Large intestine (tissue), 3 donors: ENCODE results near the gene CACNA2D4. TPM values are rescaled to one million over a fixed set of nuclear protein-coding genes. Genes with fewer than 3 reads are reported as not detected.

Experiments used
- DNase-seq, 2 donors: peaks; one replicate each; pipeline versions ENCODE4 v3.0.0 to v3.0.0-alpha.2; 2013
- H3K27ac ChIP-seq: one replicate; pipeline ENCODE4 v1.5.1; 2013; ENCODE audit warnings: low read length
- H3K27me3 ChIP-seq: 2 replicates; pipeline ENCODE4 v1.6.1; 2013; ENCODE audit warnings: low read length; ENCODE audit not compliant: control insufficient read depth, insufficient read depth
- H3K36me3 ChIP-seq: 2 replicates; pipeline ENCODE4 v1.6.1; 2013; ENCODE audit warnings: low read length; ENCODE audit not compliant: control insufficient read depth, insufficient read depth
- H3K4me1 ChIP-seq: one replicate; pipeline ENCODE4 v1.6.1; 2013; ENCODE audit warnings: low read length; ENCODE audit not compliant: control insufficient read depth, insufficient read depth
- H3K4me3 ChIP-seq: one replicate; pipeline ENCODE4 v1.5.1; 2013; ENCODE audit warnings: low read length
- H3K9me3 ChIP-seq: one replicate; pipeline ENCODE4 v1.6.1; 2013; ENCODE audit warnings: mild to moderate bottlenecking, low read depth, low read length, moderate library complexity; ENCODE audit not compliant: control insufficient read depth
- WGBS: methylation state at CpG from one replicate; pipeline ENCODE4 v1.1.5; 2013; ENCODE audit warnings: low lambda C conversion rate; ENCODE audit not compliant: insufficient coverage; 5-methylcytosine and 5-hydroxymethylcytosine counted together
- polyA plus RNA-seq: library from polyadenylated mRNA; unstranded; fragments of 120-200 nt; gene quantifications from one replicate; pipeline ENCODE4 v1.2.1, GENCODE V29; 2013

The CACNA2D4 gene
- polyA plus RNA-seq, 1 donor = 5.9 TPM

- H3K36me3 ChIP-seq = no peaks in the 10 kb centered on the region
- H3K27me3 ChIP-seq = peaks cover 4% of the 10 kb centered on the region
- DNase-seq = no peak
- no peaks in the 10 kb centered on the region for H3K9me3 ChIP-seq
- peaks cover 7% of the 10 kb centered on the region for H3K4me1 ChIP-seq
- WGBS = 80% methylated on average over 1 of the region's 15 CpGs
- no peak overlapping the region for H3K4me3 ChIP-seq
- H3K27ac ChIP-seq = no peak overlapping the region
Measured at GRCh38 chr12:1794440-1795090, 123.9 kb downstream of the CACNA2D4 start.

GRCh38 chr12:1793426-1794210, 124.8 kb downstream of the CACNA2D4 start:
- 100% methylated on average over 3 of the region's 26 CpGs for WGBS
- Histone ChIP-seq H3K27me3 (peaks cover 4% of the 10 kb centered on the region), H3K9me3 (no peaks in the 10 kb centered on the region), H3K4me3 (no peak overlapping the region), H3K4me1 (peaks cover 7% of the 10 kb centered on the region), H3K27ac (no peak overlapping the region), H3K36me3 (no peaks in the 10 kb centered on the region)
- DNase-seq = no peak

- peaks cover 4% of the 10 kb centered on the region for H3K27me3 ChIP-seq
- WGBS = no CpG with 5 or more reads among the region's 6 CpGs
- H3K9me3 ChIP-seq = no peaks in the 10 kb centered on the region
- peaks cover 9% of the 10 kb centered on the region for H3K36me3 ChIP-seq
- peaks cover 7% of the 10 kb centered on the region for H3K4me1 ChIP-seq
- no peak for DNase-seq
- no peak overlapping the region for H3K4me3 ChIP-seq
- H3K27ac ChIP-seq = no peak overlapping the region
Measured at GRCh38 chr12:1792406-1792805, 126.0 kb downstream of the CACNA2D4 start.

GRCh38 chr12:1791104-1791841, 127.2 kb downstream of the CACNA2D4 start:
- Histone ChIP-seq H3K4me3 (no peak overlapping the region), H3K27ac (no peak overlapping the region), H3K36me3 (peaks cover 20% of the 10 kb centered on the region), H3K9me3 (no peaks in the 10 kb centered on the region), H3K4me1 (peaks cover 7% of the 10 kb centered on the region), H3K27me3 (peaks cover 4% of the 10 kb centered on the region)
- DNase-seq = peak; percentile 61 to 66
- 0% methylated on average over 1 of the region's 10 CpGs for WGBS

GRCh38 chr12:1790444-1790843, 128.0 kb downstream of the CACNA2D4 start:
- Histone ChIP-seq H3K36me3 (peaks cover 28% of the 10 kb centered on the region), H3K27me3 (peaks cover 3% of the 10 kb centered on the region), H3K4me1 (peaks cover 2% of the 10 kb centered on the region), H3K9me3 (no peaks in the 10 kb centered on the region), H3K4me3 (no peak overlapping the region), H3K27ac (no peak overlapping the region)
- no CpG with 5 or more reads among the region's 7 CpGs for WGBS
- no peak for DNase-seq

GRCh38 chr12:1787714-1788113, 130.7 kb downstream of the CACNA2D4 start:
- H3K27me3 ChIP-seq = no peaks in the 10 kb centered on the region
- no peak overlapping the region for H3K27ac ChIP-seq
- WGBS = no CpG with 5 or more reads among the region's 6 CpGs
- H3K4me1 ChIP-seq = no peaks in the 10 kb centered on the region
- H3K9me3 ChIP-seq = no peaks in the 10 kb centered on the region
- H3K36me3 ChIP-seq = peaks cover 34% of the 10 kb centered on the region
- no peak for DNase-seq
- H3K4me3 ChIP-seq = no peak overlapping the region

- H3K36me3 ChIP-seq = peaks cover 39% of the 10 kb centered on the region
Measured at GRCh38 chr12:1782215-1782614, 136.2 kb downstream of the CACNA2D4 start.

GRCh38 chr12:1781772-1782171, 136.7 kb downstream of the CACNA2D4 start:
- no peak overlapping the region for H3K4me3 ChIP-seq
- H3K36me3 ChIP-seq = peaks cover 35% of the 10 kb centered on the region
- WGBS = no CpG with 5 or more reads among the region's 2 CpGs

More at GRCh38 chr12:1782215-1782614, 136.2 kb downstream of the CACNA2D4 start:
- H3K27me3 ChIP-seq = no peaks in the 10 kb centered on the region
- no peak for DNase-seq
- H3K4me3 ChIP-seq = no peak overlapping the region
- no peaks in the 10 kb centered on the region for H3K9me3 ChIP-seq
- 67% methylated on average over 2 of the region's 2 CpGs for WGBS
- H3K27ac ChIP-seq = no peak overlapping the region
- H3K4me1 ChIP-seq = no peaks in the 10 kb centered on the region

GRCh38 chr12:1779783-1780182, 138.7 kb downstream of the CACNA2D4 start:
- Histone ChIP-seq H3K27me3 (no peaks in the 10 kb centered on the region), H3K4me1 (peaks cover 2% of the 10 kb centered on the region), H3K9me3 (no peaks in the 10 kb centered on the region), H3K4me3 (no peak overlapping the region), H3K36me3 (peaks cover 23% of the 10 kb centered on the region), H3K27ac (no peak overlapping the region)
- no peak for DNase-seq
- no CpG with 5 or more reads among the region's 1 CpG for WGBS

More at GRCh38 chr12:1781772-1782171, 136.7 kb downstream of the CACNA2D4 start:
- no peak overlapping the region for H3K27ac ChIP-seq
- no peaks in the 10 kb centered on the region for H3K9me3 ChIP-seq
- no peaks in the 10 kb centered on the region for H3K4me1 ChIP-seq
- no peak for DNase-seq
- H3K27me3 ChIP-seq = no peaks in the 10 kb centered on the region

- H3K27me3 ChIP-seq = no peaks in the 10 kb centered on the region
- H3K4me3 ChIP-seq = no peak overlapping the region
- no peaks in the 10 kb centered on the region for H3K9me3 ChIP-seq
- no peak for DNase-seq
- H3K27ac ChIP-seq = no peak overlapping the region
- H3K36me3 ChIP-seq = peaks cover 23% of the 10 kb centered on the region
- 100% methylated on average over 1 of the region's 4 CpGs for WGBS
- peaks cover 2% of the 10 kb centered on the region for H3K4me1 ChIP-seq
Measured at GRCh38 chr12:1778911-1779310, 139.5 kb downstream of the CACNA2D4 start.
